Measurements from ENCODE around the gene CSTF2T.
"Not testable (repeated sequence)": the region's sequence is repeated elsewhere in the genome, so short reads cannot be mapped to it uniquely, and the experiment has no call there.

The CSTF2T gene

DNA sequence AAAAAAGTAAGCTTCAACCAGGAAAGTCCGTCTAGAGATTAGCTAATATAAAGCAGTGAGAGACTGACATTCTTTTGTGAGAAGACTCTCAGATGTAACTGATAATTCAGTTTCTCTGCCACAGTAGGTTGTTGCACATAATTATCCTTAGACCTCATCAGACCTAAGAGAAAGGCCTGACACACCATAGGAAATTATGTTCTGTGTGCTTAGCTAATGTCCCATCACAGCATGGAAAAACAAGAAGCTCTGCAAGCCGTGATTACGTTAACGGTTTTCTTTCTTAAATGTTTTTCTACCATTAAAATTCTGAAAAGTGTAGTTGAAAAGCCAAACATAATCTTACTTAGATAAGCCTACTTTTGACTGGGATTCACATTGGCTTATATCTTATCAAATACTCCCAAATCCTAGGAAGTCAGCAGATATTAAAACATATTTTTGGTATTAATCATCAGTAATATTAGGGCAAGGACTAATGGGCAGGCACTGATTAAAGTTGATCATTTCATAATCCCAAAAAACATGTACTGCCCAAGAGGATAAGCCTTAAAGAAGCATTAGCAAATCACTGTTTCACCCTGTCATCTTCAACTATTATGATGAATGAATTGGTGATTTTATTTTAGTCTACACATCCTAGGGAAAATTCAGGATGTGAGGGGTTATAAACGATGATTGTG is 5.2 kb downstream of the CSTF2T start:
- DNase-seq, result no peak

DNA sequence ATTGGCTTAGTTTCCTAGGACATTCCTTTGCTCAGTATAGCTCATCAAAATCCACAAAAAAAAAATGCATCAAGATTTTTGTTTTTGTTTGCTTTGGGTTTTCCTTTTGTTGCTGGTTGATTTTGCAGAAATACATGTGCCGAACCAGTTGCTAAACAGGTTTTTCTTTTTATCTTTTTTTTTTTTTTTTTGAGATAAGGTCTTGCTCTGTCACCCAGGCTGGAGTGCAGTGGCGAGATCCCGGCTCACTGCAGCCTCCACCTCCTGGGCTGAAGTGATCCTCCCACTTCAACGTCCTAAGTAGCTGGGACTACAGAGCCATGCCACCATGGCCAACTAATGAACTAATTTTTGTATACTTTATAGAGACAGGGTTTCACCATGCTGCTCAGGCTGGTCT is 8.3 kb downstream of the CSTF2T start:
- no peak for DNase-seq

DNA sequence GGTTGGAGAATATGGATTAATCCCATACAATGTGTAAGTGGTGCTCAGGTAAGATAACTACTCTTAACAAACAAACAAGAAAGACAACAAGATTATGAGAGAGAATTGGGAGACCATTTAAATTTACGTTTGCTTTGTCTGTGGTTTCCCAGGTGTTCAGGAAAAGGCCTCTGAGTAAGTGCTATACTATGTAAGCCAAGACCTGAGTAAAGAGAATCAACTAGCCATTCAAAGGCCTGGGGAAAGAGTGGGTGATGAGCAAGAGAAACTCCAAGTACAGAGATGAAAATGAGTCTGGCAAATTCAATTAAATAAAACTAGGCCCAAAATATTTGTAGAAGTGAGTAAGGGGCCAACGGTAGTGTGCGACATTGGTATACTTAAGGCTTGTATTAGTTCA is 9.9 kb downstream of the CSTF2T start:
- no peak for DNase-seq

DNA sequence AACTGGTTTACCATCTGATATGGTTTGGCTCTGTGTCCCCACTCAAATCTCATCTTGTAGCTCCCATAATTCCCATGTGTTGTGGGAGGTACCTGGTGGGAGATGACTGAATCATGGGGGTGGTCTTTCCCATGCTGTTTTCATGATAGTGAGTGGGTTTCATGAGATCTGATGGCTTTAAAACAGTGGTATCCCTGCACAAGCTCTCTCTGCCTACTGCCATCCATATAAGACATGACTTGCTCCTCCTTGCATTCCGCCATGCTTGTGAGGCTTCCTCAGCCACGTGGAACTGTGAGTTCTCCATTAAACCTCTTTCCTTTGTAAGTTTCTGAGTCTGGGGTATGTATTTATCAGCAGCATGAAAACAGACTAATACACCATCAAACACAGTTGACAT is 10.6 kb downstream of the CSTF2T start:
- DNase-seq, result not testable (repeated sequence)

DNA sequence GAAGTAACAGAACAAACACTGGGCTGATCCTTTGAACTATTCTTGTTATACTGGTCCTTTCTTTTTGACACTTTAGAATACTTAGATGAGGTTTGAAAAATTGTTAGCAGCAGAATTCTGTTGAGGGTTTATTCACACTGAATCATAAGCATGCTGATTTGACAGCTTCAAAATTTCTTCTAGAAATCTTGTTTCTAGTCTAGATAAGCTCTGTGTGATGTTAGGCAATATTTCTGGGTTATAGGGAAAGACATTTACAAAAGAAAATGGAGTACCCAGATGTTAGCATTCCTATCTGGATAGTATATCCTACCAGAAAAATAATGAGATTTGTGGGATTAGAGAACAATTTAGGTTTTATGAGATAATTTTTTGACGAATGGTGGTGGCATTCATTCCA is 12.1 kb downstream of the CSTF2T start:
- no peak for DNase-seq

DNA sequence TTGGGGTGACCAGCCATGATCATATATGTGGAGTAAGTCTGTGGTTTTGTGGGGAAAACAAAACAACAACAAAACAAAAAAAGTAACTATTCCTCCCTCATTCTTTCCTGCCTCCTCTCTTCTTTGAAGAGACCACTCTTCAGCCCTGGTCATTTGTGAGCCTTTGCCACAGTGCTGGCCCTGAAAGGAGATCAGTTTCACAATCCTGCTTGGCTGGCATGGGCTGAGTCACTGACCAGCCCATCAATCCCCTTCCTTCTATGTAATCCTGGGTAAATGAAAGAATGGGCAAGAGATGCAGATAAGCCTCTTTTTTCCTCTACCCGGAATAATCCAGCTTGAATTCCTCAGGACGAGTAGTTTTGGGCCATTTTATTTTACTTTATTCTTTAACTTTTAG is 13.6 kb downstream of the CSTF2T start:
- DNase-seq, result no peak

DNA sequence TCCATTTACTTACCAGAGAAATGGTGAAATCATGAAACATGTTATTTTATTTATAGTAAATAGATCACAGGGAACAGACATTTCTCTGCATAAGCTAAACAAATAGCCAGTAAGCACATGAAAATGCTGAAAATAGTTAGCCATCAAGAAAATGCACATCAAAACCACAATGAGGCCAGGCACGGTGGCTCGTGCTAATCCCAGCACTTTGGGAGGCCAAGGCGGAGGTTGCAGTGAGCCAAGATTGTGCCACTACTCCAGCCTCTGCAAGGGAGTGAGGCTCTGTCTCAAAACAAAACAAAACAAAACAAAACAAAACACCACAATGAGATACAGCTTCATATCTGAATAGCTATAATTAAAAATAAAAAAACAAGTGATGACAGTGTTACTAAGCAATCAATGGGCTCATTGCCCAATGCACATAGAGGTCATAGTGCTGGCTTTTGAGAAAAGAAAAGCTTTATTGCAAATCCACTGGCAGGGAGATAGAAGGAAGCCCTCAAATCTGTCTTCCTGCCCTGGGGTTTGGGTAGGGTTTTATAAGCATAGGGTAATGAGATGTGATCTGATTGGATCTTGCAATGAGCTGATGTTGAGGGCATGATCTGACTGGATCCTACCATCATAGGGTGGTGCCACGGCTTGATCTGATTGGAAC is 16.2 kb downstream of the CSTF2T start:
- no peak for DNase-seq

DNA sequence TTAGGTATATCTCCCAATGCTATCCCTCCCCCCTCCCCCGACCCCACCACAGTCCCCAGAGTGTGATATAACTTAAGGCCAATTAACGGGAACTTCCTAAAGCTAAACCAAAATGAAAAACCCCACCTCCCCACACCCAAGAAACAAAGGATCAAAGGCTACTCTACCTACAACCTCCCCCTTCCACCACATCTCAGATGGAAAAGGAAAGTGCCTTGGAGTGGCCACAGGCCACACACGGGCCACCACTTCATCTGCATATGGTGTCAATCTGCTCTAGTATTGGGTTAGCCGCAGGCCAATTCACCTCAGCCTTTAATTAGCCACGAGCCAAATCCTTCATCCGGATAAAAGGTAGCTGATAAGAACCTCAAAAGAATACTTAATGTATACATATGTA is 19.6 kb downstream of the CSTF2T start:
- DNase-seq, result no peak

DNA sequence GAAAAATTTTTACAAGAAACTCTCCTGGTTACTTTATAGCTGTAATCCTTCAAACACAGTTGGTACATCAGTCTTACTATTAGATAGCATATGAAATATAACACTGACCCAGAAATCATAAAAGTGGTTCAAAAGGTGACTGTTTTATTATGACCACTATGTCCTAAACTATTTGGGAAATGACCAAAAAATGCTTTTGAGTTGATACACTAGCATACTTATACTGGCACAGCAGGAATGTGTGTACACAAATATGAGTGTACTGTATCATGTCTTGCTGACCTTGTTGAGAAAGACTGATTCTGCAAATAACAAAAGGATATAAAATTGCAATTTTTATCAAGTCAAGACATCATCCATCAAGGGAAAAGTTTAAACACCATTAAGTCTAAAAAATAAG is 24.3 kb downstream of the CSTF2T start:
- no peak for DNase-seq

DNA sequence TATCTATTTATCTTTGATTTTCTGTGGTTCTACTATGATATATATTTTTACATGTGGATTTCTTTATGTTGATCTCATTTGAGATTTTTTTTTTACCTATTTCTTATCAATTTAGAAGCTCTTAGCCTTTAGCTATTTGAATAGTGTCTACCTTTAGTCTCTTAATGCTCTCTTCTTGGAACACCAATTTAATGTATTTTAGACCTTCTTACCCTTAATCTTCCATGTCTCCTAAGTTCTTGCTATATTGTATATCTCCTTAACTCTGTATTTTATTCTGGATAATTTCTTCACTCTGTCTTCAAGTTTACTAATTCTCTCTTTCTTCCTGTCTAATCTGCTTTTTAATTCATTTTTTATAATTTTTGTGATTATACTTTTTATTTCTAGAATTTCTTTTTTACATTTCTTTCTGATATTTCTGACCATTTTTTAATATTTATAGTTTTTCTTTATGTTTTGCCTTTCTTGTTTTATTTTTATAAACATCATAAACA is 27.3 kb downstream of the CSTF2T start:
- no peak for DNase-seq

DNA sequence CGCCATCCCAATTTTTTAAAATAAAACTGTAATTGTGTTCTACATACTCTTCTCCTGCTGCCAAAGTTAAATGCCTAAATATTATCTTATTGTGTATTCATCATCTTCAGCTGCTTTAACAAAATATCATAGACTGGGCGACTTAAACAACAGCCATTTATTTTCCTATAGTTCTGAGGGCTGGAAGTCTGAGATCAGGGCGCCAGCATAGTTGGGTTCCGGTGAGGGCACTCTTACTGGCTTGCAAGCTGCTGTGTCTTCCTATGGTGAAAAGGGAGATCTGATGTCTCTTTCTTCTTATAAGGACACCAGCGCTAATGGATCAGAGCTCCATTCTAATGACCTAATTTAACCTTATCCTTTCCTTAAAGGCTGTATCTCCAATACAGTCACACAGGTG is 30.4 kb downstream of the CSTF2T start:
- no peak for DNase-seq

DNA sequence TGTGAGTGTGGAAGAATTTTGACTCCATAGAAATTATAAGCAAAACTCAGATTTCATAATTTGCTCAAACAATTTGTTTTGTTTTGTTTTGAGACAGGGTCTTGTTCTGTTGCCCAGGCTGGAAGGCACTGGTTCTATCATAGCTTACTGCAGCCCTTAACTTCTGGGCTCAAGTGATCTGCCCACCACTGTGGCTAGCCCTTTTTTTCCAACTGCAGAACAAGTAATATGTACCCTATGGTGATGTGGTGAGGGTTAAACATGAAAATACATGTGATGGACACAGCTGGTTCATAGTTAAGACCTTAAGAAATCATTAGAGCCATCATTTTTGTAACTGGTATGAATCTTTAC is 31.1 kb downstream of the CSTF2T start:
- DNase-seq, result no peak

DNA sequence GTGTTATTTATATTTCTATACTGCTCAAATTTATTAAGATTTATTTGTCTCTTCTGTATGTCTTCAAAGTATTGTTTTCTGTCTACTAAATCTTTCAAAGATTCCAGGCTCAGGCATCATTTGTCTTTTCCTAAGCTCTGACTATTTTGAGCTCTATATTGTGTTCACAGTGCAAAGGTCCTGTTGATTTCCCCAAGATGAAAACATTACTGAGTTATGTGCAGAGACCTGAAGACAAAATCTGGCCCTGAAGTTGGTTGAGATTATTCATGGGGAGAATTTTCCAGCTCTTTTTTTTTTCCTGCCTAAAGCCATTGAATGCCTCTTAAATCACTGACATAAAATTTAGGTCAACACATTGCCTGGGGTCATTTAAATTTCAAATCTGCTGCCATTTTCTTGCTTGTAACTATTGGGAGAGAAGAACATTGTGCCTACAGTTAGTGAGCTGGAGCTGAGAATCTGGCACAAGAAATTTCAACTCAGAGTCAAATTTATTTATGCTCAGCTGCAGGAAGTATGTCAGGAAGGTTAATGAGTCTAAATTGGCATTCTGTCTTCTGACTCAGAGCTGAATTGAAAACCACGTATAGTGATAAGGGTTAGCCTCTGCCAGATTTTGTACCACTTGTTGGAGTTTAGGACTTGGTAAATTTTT is 31.6 kb downstream of the CSTF2T start:
- DNase-seq, result no peak

DNA sequence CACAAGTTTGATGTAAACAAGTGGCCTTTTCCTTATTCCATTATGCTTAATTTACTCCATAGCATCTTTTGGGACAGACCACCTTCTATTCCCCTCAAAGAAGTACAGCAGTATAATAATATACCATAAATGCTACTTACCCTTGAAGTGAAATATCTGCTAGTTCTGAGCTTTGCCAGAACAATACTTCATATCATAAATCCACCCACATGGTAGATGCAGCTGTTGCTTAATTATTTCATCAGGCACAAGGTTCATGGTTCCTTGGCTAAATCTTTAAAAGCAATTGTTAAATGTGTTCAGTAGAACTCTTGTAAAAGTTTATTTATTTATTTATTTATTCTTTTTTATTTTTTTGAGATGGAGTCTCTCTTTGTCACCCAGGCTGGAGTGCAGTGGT is 32.9 kb downstream of the CSTF2T start:
- DNase-seq, result no peak

DNA sequence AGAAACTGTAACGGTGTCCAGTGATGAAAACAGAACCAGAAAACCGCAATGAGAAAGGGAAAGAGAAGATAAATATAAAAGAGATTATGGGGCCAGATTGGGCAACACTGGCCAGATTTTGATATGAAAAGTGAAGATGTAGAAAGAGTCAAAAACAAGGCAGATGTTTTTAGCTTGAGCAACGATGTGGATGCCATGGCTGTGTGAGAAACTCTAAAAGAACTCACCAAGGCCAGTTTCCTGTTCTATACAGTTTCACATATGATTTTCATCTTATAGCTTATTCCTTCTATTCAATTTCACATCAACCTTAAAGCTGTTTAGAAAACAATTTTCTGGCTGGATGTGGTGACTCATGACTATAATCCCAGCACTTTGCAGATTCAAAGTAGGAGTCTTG is 36.3 kb downstream of the CSTF2T start:
- no peak for DNase-seq

DNA sequence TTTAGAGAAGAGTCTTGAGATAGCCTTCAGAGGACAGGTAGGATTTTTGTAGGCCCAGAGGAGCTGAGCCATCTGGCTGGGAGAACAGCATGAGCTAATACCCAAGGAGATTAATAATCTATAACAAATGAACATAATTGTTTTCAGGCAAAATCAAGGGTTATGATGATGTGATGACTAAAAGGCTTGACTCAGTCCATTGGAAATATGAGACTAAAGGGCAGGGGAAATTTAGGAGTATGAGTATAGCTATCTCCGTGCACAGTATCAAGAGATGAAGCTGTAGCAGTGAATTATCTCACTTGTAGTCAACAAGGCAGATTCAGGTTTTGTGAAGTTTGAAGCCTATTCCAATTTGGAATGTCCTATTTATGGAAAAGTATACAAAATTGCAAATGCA is 40.1 kb downstream of the CSTF2T start:
- no peak for DNase-seq

DNA sequence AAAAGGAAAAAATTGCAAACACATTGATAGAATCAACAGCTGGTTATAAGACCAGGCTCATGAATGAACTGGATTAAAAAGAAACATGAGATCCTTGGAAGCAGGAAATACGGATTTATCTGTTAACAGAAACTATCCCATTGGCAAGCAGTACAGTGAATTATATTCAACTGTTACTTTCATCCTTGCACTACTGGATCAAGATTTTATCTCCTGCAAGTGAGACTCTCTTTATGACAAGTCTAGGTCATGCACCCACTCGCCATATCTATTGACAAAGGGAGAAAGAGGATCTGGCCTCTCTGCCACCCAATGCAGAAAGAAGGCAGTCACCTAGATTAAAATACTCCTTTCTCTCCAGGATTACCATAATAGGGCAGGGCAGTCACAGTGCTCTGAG is 41.4 kb downstream of the CSTF2T start:
- no peak for DNase-seq

DNA sequence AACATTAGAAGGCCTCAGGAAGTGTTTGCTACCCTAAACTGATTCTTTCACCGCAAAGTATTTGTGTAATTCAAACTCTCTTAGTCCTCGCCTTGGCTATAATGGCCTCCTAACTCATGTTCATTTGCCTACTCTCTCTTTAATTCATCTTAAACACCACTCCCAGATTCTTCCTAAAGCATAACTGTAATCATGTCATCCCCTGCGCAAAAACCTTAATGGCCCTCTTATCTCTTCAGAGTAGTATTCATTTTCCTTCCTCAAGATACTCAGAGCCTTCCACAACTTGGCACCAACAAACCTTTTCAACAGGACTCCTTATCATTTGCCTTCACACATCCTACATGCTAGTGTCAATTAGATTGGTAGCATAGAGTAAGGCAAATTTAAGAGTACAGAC is 42.9 kb downstream of the CSTF2T start:
- no peak for DNase-seq

DNA sequence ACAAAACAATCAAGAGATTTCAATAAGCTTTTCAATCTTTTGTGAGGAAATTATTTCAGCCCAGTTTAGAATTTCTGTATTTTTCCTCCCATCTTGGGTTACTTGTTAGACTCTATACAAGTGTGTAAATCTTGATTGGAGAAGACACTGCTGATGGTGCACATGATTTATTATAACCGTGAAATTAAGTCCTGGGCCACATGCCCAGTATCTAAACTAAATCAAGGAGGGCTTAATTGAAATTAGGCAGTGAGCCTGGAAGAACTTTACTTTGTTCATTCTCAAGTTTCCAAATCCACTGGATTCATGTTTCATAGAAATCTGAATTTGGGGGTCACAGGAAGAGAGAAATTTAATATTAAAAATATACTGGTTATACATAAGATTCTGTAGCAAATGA is 44.5 kb downstream of the CSTF2T start:
- DNase-seq, result no peak

DNA sequence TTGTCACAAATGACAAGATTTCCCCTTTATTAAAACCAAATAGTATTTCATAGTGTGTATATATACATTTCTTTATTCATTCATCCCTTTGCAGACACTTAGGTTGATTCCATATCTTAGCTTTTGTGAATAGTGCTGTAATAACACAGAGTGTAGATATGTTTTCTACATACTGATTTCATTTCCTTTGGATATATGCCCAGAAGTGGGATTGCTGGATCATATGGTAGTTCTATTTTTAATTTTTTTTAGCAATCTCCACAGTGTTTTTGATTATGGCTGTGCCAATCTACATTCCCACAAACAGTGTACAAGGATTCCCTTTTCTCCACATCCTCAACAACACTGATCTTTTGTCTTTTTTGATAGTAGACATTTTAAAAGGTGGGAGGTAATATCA is 46.4 kb downstream of the CSTF2T start:
- no peak for DNase-seq

DNA sequence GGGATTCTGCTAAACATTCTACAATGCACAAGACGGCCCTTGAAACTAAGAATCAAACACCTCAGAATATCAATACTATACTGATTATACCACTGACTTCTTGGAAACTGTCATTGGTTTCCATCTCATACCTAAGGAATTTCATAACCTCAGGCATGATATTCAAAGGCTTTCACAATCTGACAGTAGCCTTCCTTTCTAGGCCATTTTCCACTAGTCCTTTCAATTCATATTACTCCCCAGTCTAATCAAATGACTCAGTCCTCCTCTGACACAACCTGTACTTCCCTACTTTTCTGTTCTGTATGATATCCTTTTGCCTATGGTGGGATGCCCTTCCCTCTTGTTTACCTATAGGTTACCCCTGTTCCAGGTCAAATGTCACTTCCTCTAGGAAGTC is 48.3 kb downstream of the CSTF2T start:
- no peak for DNase-seq

DNA sequence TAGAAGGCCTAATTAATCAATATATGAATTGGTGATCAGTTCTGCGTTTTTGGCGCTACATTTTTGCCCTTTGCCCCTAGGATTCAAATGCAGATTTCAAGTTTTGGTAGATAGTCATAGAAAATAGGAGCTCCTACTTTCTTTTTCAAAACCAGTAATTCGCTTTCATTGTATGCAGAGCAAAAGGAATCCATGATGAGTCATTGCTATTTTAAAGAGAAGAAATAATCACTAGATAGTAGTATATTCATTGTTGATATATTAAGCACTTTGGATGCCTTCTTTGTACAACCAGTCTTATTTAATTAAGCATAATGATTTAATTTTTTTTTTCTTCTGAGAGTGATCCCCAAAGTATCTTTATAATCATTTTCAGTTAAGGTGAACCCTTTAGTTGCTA is 50.3 kb downstream of the CSTF2T start:
- no peak for DNase-seq
